ENCODE results near the gene HCLS1. TPM values are rescaled to one million over a fixed set of nuclear protein-coding genes. Genes with fewer than 3 reads are reported as not detected.

HCLS1 gene
- total RNA-seq, 1 experiment from 2014 or later = 0.45 TPM

DNA sequence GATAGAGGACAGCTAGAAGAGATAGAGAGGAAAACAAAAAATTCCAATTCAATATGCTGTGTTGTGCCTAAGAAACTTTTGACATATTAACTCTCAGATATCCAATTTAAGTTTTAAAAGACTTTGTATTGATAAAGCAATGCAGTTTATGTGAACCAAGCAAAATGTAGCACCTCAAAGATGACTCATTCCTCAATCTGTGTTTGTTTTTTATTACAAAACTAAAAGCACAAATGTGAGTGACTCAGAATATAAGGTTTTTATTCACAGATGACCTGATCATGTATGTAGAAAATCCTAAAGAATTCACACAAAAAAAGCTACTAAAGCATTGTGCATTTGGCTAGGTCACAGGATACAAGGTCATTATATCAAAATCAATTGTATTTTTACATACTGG lies 11.1 kb downstream of the HCLS1 start:
- no peaks in the 10 kb centered on the region for H3K27me3 ChIP-seq (replicated peaks; ENCODE audit: control insufficient read depth, insufficient read depth, low read length)
- BruUV-seq (replicated peaks) = no TSS peak
- H3K4me3 Mint-ChIP-seq (ENCODE audit: unreplicated experiment) = no peak overlapping the region
- H3K36me3 ChIP-seq (ENCODE audit: control insufficient read depth, insufficient read depth, low read length) = no peaks in the 10 kb centered on the region
- CTCF ChIA-PET = no interaction called here
- no peak for DNase-seq
- H3K27ac Mint-ChIP-seq (ENCODE audit: unreplicated experiment) = no peak overlapping the region
- no peaks in the 10 kb centered on the region for H3K9me3 Mint-ChIP-seq (ENCODE audit: unreplicated experiment)
- intact Hi-C loops (cut with micrococcal nuclease; ENCODE audit: unreplicated experiment) = no loop called here
- H3K4me3 ChIP-seq (ENCODE audit: low read depth, low read length) = no peak overlapping the region
- POLR2A ChIA-PET = no interaction called here
- H3K9me3 ChIP-seq = no peaks in the 10 kb centered on the region
- no peaks in the 10 kb centered on the region for H3K4me1 ChIP-seq
- no peaks in the 10 kb centered on the region for H3K36me3 Mint-ChIP-seq (ENCODE audit: insufficient read depth, unreplicated experiment)
- TF ChIP-seq, protein P1, sequence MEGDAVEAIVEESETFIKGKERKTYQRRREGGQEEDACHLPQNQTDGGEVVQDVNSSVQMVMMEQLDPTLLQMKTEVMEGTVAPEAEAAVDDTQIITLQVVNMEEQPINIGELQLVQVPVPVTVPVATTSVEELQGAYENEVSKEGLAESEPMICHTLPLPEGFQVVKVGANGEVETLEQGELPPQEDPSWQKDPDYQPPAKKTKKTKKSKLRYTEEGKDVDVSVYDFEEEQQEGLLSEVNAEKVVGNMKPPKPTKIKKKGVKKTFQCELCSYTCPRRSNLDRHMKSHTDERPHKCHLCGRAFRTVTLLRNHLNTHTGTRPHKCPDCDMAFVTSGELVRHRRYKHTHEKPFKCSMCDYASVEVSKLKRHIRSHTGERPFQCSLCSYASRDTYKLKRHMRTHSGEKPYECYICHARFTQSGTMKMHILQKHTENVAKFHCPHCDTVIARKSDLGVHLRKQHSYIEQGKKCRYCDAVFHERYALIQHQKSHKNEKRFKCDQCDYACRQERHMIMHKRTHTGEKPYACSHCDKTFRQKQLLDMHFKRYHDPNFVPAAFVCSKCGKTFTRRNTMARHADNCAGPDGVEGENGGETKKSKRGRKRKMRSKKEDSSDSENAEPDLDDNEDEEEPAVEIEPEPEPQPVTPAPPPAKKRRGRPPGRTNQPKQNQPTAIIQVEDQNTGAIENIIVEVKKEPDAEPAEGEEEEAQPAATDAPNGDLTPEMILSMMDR (IDR thresholded peaks at IDR 0.05; ENCODE audit: insufficient read depth in 1 of 2, low read depth in 1 of 2, low read length in 1 of 2, severe bottlenecking in 1 of 2, unreplicated experiment in 1 of 2) = no peak
- H3K27me3 Mint-ChIP-seq (ENCODE audit: insufficient read depth, unreplicated experiment) = no peaks in the 10 kb centered on the region
- no peaks in the 10 kb centered on the region for H3K4me1 Mint-ChIP-seq (ENCODE audit: low read depth, unreplicated experiment)

DNA sequence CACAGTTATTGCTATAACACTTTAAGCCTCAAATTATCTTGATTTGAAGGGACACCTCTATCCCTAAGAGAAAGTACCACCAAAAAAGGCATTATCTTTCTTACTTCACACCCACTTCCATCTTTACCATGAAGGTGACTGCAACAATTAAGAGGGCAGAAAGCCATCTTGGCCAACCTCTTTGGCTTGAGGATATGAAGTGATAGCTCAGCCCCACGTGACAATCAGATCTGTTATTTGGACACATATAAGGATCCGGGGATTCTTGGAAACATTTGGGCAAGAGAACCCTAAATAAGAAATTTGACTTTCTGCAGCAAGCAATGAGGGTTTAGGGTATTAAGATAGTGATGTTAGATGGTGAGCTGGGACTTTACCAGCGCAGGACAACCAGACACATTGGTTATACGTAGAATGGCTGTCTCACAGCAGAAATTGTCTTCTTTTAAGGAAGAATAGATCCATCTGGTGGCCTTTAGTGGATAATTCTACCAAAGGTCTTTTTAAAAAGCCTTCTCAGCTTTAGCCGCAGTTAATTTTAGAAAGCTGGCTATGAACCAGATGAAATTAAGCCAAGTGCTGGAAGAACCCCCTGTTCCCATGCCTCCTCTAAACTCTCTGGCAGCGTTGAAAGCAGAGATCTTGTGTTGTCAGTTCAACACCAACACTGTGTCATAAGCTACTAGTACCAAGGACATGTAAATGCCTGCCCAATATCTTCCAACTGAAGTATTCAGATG lies 12.3 kb downstream of the HCLS1 start:
- DNase-seq = no peak
- Mint-ChIP-seq H3K36me3 (ENCODE audit: insufficient read depth, unreplicated experiment) (no peaks in the 10 kb centered on the region), H3K4me3 (ENCODE audit: unreplicated experiment) (no peak overlapping the region), H3K27ac (ENCODE audit: unreplicated experiment) (no peak overlapping the region), H3K9me3 (ENCODE audit: unreplicated experiment) (no peaks in the 10 kb centered on the region), H3K4me1 (ENCODE audit: low read depth, unreplicated experiment) (no peaks in the 10 kb centered on the region), H3K27me3 (ENCODE audit: insufficient read depth, unreplicated experiment) (no peaks in the 10 kb centered on the region)
- Histone ChIP-seq H3K9me3 (no peaks in the 10 kb centered on the region), H3K4me1 (no peaks in the 10 kb centered on the region), H3K4me3 (ENCODE audit: low read depth, low read length) (no peak overlapping the region), H3K27me3 (replicated peaks; ENCODE audit: control insufficient read depth, insufficient read depth, low read length) (no peaks in the 10 kb centered on the region), H3K36me3 (ENCODE audit: control insufficient read depth, insufficient read depth, low read length) (no peaks in the 10 kb centered on the region)
- ChIA-PET POLR2A (no interaction called here), CTCF (interaction anchor here (0.5 to 0.6 kb wide), 2 partner anchors 16 to 95 kb away, joined by 3 to 4 read pairs; no protein-coding TSS in a partner anchor)
- intact Hi-C loops (cut with micrococcal nuclease; ENCODE audit: unreplicated experiment) = no loop called here
- TF ChIP-seq, protein P1 (IDR thresholded peaks at IDR 0.05; ENCODE audit: insufficient read depth in 1 of 2, low read depth in 1 of 2, low read length in 1 of 2, severe bottlenecking in 1 of 2, unreplicated experiment in 1 of 2) = no peak
- BruUV-seq (replicated peaks) = no TSS peak

- ChIA-PET POLR2A (no interaction called here), CTCF (no interaction called here)
- H3K36me3 ChIP-seq (ENCODE audit: control insufficient read depth, insufficient read depth, low read length) = no peaks in the 10 kb centered on the region
- H3K4me3 Mint-ChIP-seq (ENCODE audit: unreplicated experiment) = no peak overlapping the region
- no peaks in the 10 kb centered on the region for H3K9me3 ChIP-seq
- H3K9me3 Mint-ChIP-seq (ENCODE audit: unreplicated experiment) = no peaks in the 10 kb centered on the region
- no peaks in the 10 kb centered on the region for H3K27me3 Mint-ChIP-seq (ENCODE audit: insufficient read depth, unreplicated experiment)
- no peaks in the 10 kb centered on the region for H3K27me3 ChIP-seq (replicated peaks; ENCODE audit: control insufficient read depth, insufficient read depth, low read length)
- BruUV-seq (replicated peaks) = no TSS peak
- TF ChIP-seq, protein P1 (IDR thresholded peaks at IDR 0.05; ENCODE audit: insufficient read depth in 1 of 2, low read depth in 1 of 2, low read length in 1 of 2, severe bottlenecking in 1 of 2, unreplicated experiment in 1 of 2) = no peak
- DNase-seq = no peak
- H3K4me1 ChIP-seq = no peaks in the 10 kb centered on the region
- no peaks in the 10 kb centered on the region for H3K4me1 Mint-ChIP-seq (ENCODE audit: low read depth, unreplicated experiment)
- intact Hi-C loops (cut with micrococcal nuclease; ENCODE audit: unreplicated experiment) = no loop called here
- no peak overlapping the region for H3K4me3 ChIP-seq (ENCODE audit: low read depth, low read length)
- no peaks in the 10 kb centered on the region for H3K36me3 Mint-ChIP-seq (ENCODE audit: insufficient read depth, unreplicated experiment)
- no peak overlapping the region for H3K27ac Mint-ChIP-seq (ENCODE audit: unreplicated experiment)
These were observed 15.6 kb downstream of the HCLS1 start for GRCh38 chr3:121645054-121645453.

Data from Caco-2 (cell line).